HepG2 (cell line): ENCODE data around the gene ERBB3. TPM values are rescaled to one million over a fixed set of nuclear protein-coding genes. Genes with fewer than 3 reads are reported as not detected.

Experiments used
- ATF1 ChIP-seq: IDR thresholded peaks from 2 replicates; pipeline ENCODE4 v1.6.1; 2016; ENCODE audit warnings: mild to moderate bottlenecking, control low read depth
- CBX1 ChIP-seq: IDR thresholded peaks from one replicate; pipeline ENCODE4 v1.6.1; 2016; ENCODE audit warnings: antibody characterized with exemption, low read depth
- CEBPG ChIP-seq: IDR thresholded peaks from 2 replicates; pipeline ENCODE4 v1.6.1; 2016
- ETV5 ChIP-seq: IDR thresholded peaks from 2 replicates; pipeline ENCODE4 v1.6.1; 2018; ENCODE audit warnings: missing biosample characterization, missing genetic modification reagents, inconsistent platforms, borderline replicate concordance
- KMT2B ChIP-seq: IDR thresholded peaks from 2 replicates; pipeline ENCODE4 v1.6.1; 2016; ENCODE audit warnings: missing genetic modification reagents, missing compliant biosample characterization
- PHF5A ChIP-seq: IDR thresholded peaks from one replicate; pipeline ENCODE4 v1.6.1; 2018; ENCODE audit warnings: low read depth, missing genetic modification reagents; ENCODE audit not compliant: unreplicated experiment
- TBL1XR1 ChIP-seq: fragments of 150-350 bp; IDR thresholded peaks from 2 replicates; pipeline ENCODE4 v1.6.1; 2014; ENCODE audit warnings: borderline replicate concordance, low read length; ENCODE audit not compliant: partially characterized antibody
- ZNF317 ChIP-seq: sonication (generic); formaldehyde crosslinking; IDR thresholded peaks from 2 replicates; pipeline ENCODE4 v1.5.0; 2020; ENCODE audit warnings: mild to moderate bottlenecking, missing genetic modification reagents
- ZNF563 ChIP-seq: sonication (generic); formaldehyde crosslinking; IDR thresholded peaks from 2 replicates; pipeline ENCODE4 v1.8.0; 2022; ENCODE audit warnings: mild to moderate bottlenecking, moderate library complexity, missing genetic modification reagents
- polyA plus RNA-seq, 8 experiments: library from polyadenylated mRNA; depleted of rRNA in 3 of 8; stranded (reverse) in 7 of 8; unstranded in 1 of 8; fragments of >200 nt; fragmentation: Illumina TruSeq in 4 of 8; extraction: Trizol in 4 of 8; gene quantifications; 2 replicates each; pipeline versions ENCODE4 v1.2.1 to v1.2.3, GENCODE V29; 2011 to 2016; ENCODE audit warnings: low read depth in 4 of 8, missing spikeins in 1 of 8, mixed read lengths in 1 of 8; ENCODE audit not compliant: insufficient read depth in 1 of 8
- total RNA-seq, 5 experiments: library from RNA; depleted of rRNA; stranded (reverse); fragments of >200 nt; fragmentation: Illumina TruSeq; extraction: Trizol; gene quantifications; 2 replicates each; pipeline ENCODE4 v1.2.3, GENCODE V29; 2016; ENCODE audit warnings: low read depth in 1 of 5
- TF ChIP-seq, protein P1 (sequence below): IDR thresholded peaks from 2 replicates; pipeline ENCODE4 v1.6.1; 2016; ENCODE audit warnings: missing genetic modification reagents, missing compliant biosample characterization
- TF ChIP-seq, protein P2 (sequence below): sonication (generic); formaldehyde crosslinking; conservative IDR thresholded peaks from 2 replicates; pipeline ENCODE4 v1.8.0; 2022; ENCODE audit warnings: mild to moderate bottlenecking, moderate library complexity, missing genetic modification reagents
- TF ChIP-seq, protein P3 (sequence below): sonication (generic); formaldehyde crosslinking; IDR thresholded peaks from 2 replicates; pipeline ENCODE4 v1.8.1; 2022; ENCODE audit warnings: low read depth, mild to moderate bottlenecking, missing genetic modification reagents
- TF ChIP-seq, protein P4 (sequence below): IDR thresholded peaks from 2 replicates; pipeline ENCODE4 v1.6.1; 2016; ENCODE audit warnings: mild to moderate bottlenecking
- TF ChIP-seq, protein P5 (sequence below): IDR thresholded peaks from 2 replicates; pipeline ENCODE4 v1.6.1; 2016
- TF ChIP-seq, protein P6 (sequence below): sonication (generic); formaldehyde crosslinking; IDR thresholded peaks from 2 replicates; pipeline ENCODE4 v1.4.0; 2020; ENCODE audit warnings: missing genetic modification reagents

The ERBB3 gene
- total and polyA plus RNA-seq, 2 of the 13 experiments (the other 11 are each of a cell fraction or from before 2014, with no cell fraction given), result 93.6 to 358 TPM

DNA sequence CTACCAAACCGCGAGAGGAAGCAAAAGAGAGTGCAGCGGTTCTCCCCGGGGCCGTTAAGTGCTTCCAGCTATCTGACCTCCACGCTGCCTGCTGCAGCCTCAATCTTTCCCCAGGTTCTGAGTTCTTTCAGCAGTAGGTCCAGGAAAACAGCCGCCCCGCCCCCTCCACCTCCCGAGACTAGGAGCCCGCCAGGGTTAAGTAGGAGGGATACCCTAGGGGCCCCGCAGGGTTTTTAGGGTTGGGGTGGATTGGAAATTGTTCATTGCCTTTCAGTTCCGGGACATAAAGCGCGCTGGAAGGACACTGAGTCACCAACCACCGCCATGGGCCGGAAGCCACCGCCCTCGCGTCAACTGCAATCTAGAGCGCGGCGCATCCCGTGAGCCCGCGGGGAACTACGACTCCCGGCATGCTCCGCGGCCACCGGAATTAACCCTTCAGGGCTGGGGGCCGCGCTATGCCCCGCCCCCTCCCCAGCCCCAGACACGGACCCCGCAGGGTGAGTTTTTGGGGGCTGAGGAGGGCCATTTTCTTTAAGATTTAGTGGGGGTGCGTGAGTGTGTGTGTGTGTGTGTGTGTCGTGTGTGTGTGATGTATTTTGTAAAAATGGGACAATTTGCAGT is 72.3 kb downstream of the ERBB3 start, which contains the start of gene MYL6B (continued):
- TF ChIP-seq, protein P1, sequence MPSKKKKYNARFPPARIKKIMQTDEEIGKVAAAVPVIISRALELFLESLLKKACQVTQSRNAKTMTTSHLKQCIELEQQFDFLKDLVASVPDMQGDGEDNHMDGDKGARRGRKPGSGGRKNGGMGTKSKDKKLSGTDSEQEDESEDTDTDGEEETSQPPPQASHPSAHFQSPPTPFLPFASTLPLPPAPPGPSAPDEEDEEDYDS (CRISPR knock-in tag), result peak; percentile 81
- peak; percentile 51 for TF ChIP-seq CBX1
- 0 out of 2 replicates have a peak, but pooled peaks have one; percentile 1 for TF ChIP-seq ZNF317 (CRISPR knock-in tag)
- TF ChIP-seq, protein P2, sequence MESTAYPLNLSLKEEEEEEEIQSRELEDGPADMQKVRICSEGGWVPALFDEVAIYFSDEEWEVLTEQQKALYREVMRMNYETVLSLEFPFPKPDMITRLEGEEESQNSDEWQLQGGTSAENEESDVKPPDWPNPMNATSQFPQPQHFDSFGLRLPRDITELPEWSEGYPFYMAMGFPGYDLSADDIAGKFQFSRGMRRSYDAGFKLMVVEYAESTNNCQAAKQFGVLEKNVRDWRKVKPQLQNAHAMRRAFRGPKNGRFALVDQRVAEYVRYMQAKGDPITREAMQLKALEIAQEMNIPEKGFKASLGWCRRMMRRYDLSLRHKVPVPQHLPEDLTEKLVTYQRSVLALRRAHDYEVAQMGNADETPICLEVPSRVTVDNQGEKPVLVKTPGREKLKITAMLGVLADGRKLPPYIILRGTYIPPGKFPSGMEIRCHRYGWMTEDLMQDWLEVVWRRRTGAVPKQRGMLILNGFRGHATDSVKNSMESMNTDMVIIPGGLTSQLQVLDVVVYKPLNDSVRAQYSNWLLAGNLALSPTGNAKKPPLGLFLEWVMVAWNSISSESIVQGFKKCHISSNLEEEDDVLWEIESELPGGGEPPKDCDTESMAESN (CRISPR knock-in tag), result peak; percentile 42; the same call in 1 of the 2 replicates
- peak; percentile 94 for TF ChIP-seq ETV5
- TF ChIP-seq, protein P3, sequence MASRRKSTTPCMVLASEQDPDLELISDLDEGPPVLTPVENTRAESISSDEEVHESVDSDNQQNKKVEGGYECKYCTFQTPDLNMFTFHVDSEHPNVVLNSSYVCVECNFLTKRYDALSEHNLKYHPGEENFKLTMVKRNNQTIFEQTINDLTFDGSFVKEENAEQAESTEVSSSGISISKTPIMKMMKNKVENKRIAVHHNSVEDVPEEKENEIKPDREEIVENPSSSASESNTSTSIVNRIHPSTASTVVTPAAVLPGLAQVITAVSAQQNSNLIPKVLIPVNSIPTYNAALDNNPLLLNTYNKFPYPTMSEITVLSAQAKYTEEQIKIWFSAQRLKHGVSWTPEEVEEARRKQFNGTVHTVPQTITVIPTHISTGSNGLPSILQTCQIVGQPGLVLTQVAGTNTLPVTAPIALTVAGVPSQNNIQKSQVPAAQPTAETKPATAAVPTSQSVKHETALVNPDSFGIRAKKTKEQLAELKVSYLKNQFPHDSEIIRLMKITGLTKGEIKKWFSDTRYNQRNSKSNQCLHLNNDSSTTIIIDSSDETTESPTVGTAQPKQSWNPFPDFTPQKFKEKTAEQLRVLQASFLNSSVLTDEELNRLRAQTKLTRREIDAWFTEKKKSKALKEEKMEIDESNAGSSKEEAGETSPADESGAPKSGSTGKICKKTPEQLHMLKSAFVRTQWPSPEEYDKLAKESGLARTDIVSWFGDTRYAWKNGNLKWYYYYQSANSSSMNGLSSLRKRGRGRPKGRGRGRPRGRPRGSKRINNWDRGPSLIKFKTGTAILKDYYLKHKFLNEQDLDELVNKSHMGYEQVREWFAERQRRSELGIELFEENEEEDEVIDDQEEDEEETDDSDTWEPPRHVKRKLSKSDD, result peak; percentile 30; the same call in 1 of the 2 replicates
- peak; percentile 76 for TF ChIP-seq PHF5A (CRISPR knock-in tag)
- peak; percentile 64 for TF ChIP-seq CEBPG
- TF ChIP-seq, protein P4, sequence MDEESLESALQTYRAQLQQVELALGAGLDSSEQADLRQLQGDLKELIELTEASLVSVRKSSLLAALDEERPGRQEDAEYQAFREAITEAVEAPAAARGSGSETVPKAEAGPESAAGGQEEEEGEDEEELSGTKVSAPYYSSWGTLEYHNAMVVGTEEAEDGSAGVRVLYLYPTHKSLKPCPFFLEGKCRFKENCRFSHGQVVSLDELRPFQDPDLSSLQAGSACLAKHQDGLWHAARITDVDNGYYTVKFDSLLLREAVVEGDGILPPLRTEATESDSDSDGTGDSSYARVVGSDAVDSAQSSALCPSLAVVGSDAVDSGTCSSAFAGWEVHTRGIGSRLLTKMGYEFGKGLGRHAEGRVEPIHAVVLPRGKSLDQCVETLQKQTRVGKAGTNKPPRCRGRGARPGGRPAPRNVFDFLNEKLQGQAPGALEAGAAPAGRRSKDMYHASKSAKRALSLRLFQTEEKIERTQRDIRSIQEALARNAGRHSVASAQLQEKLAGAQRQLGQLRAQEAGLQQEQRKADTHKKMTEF (CRISPR knock-in tag), result peak; percentile 68; the same call in 1 of the 2 replicates
- TF ChIP-seq, protein P5, sequence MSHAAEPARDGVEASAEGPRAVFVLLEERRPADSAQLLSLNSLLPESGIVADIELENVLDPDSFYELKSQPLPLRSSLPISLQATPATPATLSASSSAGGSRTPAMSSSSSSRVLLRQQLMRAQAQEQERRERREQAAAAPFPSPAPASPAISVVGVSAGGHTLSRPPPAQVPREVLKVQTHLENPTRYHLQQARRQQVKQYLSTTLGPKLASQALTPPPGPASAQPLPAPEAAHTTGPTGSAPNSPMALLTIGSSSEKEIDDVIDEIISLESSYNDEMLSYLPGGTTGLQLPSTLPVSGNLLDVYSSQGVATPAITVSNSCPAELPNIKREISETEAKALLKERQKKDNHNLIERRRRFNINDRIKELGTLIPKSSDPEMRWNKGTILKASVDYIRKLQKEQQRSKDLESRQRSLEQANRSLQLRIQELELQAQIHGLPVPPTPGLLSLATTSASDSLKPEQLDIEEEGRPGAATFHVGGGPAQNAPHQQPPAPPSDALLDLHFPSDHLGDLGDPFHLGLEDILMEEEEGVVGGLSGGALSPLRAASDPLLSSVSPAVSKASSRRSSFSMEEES, result peak; percentile 61; the same call in 1 of the 2 replicates
- peak; percentile 33; the same call in 1 of the 2 replicates for TF ChIP-seq ZNF563 (CRISPR knock-in tag)
- peak; percentile 56; the same call in 1 of the 2 replicates for TF ChIP-seq ATF1 (CRISPR knock-in tag)
- TF ChIP-seq, protein P6, sequence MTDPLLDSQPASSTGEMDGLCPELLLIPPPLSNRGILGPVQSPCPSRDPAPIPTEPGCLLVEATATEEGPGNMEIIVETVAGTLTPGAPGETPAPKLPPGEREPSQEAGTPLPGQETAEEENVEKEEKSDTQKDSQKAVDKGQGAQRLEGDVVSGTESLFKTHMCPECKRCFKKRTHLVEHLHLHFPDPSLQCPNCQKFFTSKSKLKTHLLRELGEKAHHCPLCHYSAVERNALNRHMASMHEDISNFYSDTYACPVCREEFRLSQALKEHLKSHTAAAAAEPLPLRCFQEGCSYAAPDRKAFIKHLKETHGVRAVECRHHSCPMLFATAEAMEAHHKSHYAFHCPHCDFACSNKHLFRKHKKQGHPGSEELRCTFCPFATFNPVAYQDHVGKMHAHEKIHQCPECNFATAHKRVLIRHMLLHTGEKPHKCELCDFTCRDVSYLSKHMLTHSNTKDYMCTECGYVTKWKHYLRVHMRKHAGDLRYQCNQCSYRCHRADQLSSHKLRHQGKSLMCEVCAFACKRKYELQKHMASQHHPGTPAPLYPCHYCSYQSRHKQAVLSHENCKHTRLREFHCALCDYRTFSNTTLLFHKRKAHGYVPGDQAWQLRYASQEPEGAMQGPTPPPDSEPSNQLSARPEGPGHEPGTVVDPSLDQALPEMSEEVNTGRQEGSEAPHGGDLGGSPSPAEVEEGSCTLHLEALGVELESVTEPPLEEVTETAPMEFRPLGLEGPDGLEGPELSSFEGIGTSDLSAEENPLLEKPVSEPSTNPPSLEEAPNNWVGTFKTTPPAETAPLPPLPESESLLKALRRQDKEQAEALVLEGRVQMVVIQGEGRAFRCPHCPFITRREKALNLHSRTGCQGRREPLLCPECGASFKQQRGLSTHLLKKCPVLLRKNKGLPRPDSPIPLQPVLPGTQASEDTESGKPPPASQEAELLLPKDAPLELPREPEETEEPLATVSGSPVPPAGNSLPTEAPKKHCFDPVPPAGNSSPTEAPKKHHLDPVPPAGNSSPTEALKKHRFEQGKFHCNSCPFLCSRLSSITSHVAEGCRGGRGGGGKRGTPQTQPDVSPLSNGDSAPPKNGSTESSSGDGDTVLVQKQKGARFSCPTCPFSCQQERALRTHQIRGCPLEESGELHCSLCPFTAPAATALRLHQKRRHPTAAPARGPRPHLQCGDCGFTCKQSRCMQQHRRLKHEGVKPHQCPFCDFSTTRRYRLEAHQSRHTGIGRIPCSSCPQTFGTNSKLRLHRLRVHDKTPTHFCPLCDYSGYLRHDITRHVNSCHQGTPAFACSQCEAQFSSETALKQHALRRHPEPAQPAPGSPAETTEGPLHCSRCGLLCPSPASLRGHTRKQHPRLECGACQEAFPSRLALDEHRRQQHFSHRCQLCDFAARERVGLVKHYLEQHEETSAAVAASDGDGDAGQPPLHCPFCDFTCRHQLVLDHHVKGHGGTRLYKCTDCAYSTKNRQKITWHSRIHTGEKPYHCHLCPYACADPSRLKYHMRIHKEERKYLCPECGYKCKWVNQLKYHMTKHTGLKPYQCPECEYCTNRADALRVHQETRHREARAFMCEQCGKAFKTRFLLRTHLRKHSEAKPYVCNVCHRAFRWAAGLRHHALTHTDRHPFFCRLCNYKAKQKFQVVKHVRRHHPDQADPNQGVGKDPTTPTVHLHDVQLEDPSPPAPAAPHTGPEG, result 0 out of 2 replicates have a peak, but pooled peaks have one; percentile 11
- peak; percentile 57; the same call in 1 of the 2 replicates for TF ChIP-seq KMT2B
- TF ChIP-seq TBL1XR1, result no peak
